HEK293 (cell line): Measurements from ENCODE around the gene PNPLA3.

ENCODE experiments used
- CTCF ChIP-seq: fragments of 450-650 bp; formaldehyde crosslinking; IDR thresholded peaks from 2 replicates; pipeline ENCODE4 v1.5.1; 2016; ENCODE audit warnings: missing biosample characterization, missing genetic modification characterization
- SALL2 ChIP-seq: fragments of 450-650 bp; formaldehyde crosslinking; IDR thresholded peaks from 2 replicates; pipeline ENCODE4 v1.5.0; 2017; ENCODE audit warnings: missing biosample characterization, mild to moderate bottlenecking, missing genetic modification characterization, borderline replicate concordance
- ZNF416 ChIP-seq: fragments of 450-650 bp; formaldehyde crosslinking; IDR thresholded peaks from 2 replicates; pipeline ENCODE4 v1.5.1; 2016; ENCODE audit warnings: missing biosample characterization, missing genetic modification characterization

GRCh38 chr22:43953988-43954785, 30.6 kb downstream of the PNPLA3 start:
- TF ChIP-seq SALL2, result no peak
- TF ChIP-seq ZNF416, result no peak
- no peak for TF ChIP-seq CTCF (tag by site-specific recombination)
